ENCODE results near the gene HTR6. TPM values are rescaled to one million over a fixed set of nuclear protein-coding genes. Genes with fewer than 3 reads are reported as not detected.

Gene HTR6
- total RNA-seq, 1 donor from 2014 or later, result not detected

DNA sequence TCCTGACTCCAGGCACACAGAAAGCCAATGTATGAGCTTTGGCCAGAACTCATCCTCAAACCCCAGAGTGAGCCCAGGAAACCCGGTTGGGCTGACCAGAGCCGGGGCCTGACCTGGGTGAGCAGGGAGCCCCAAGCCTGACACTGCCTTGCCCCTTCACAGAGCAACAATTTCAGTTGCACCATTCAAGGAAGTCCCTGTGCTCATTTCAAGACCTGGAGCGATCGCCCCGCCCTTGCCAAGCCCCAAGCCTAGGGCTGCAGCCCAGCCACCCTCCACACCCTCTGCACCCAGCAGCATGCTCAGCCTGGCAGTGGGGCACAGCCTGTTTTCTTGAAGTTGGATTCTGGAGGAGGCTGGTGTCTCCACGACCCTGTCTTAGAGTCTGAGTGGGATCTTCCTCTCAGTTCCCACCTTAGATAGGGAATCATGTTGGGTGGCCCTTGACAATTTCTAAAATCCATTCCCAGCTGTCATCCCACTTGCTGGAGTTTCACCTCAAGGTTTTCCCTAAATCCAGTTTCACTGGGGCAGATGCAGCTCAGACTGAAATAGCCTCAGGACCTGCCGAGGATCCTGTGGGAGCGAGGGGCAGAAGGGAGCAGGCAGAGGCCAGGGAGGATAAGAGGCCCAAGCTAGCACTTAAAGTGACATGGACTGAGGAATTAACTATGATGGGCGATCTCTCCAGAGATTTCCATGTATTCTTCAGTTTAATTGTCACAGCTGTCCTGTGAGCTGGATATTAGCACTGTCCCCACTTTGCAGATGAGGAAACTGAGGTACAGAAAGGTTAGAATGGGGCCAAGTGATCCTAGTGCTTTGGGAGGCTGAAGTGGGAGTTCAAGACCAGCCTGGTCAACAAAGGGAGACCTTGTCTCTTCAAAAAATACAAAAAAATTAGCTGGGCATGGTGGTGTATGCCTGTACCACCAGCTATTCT, 18.0 kb upstream of the HTR6 start:
- H3K27ac Mint-ChIP-seq (ENCODE audit: unreplicated experiment), result no peak overlapping the region
- H3K4me3 Mint-ChIP-seq (ENCODE audit: unreplicated experiment), result peak overlapping the region; percentile 11
- H3K36me3 Mint-ChIP-seq (ENCODE audit: low read depth, unreplicated experiment), result no peaks in the 10 kb centered on the region
- H3K27me3 Mint-ChIP-seq (ENCODE audit: unreplicated experiment), result peaks cover 11% of the 10 kb centered on the region
- DNase-seq (ENCODE audit: low spot score), result no peak
- H3K9me3 Mint-ChIP-seq (ENCODE audit: unreplicated experiment), result no peaks in the 10 kb centered on the region
- TF ChIP-seq, protein P1, sequence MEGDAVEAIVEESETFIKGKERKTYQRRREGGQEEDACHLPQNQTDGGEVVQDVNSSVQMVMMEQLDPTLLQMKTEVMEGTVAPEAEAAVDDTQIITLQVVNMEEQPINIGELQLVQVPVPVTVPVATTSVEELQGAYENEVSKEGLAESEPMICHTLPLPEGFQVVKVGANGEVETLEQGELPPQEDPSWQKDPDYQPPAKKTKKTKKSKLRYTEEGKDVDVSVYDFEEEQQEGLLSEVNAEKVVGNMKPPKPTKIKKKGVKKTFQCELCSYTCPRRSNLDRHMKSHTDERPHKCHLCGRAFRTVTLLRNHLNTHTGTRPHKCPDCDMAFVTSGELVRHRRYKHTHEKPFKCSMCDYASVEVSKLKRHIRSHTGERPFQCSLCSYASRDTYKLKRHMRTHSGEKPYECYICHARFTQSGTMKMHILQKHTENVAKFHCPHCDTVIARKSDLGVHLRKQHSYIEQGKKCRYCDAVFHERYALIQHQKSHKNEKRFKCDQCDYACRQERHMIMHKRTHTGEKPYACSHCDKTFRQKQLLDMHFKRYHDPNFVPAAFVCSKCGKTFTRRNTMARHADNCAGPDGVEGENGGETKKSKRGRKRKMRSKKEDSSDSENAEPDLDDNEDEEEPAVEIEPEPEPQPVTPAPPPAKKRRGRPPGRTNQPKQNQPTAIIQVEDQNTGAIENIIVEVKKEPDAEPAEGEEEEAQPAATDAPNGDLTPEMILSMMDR (IDR thresholded peaks at IDR 0.05; ENCODE audit: unreplicated experiment), result no peak
- H3K4me1 Mint-ChIP-seq (ENCODE audit: unreplicated experiment), result peaks cover 14% of the 10 kb centered on the region

DNA sequence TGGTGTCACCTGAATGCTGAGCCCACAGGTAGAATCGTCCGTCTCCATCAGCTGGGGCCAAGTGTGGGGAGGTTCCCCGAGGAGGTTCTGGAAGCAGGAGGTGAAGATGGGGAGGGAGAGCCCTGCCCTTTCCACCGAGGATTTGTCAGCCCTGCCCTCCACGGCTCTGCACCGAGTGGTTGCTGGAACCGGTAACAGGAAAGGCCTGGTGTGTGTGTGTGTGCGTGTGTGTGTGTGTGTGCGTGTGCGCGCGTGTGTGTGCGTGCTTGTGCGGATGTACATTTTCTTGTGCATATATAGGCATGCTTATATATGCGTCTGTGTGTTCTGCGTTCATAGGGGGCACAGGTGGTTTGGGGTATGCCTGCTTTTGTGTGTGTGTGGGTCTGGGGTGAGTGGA, 17.0 kb upstream of the HTR6 start:
- Mint-ChIP-seq H3K36me3 (ENCODE audit: low read depth, unreplicated experiment) (no peaks in the 10 kb centered on the region), H3K27ac (ENCODE audit: unreplicated experiment) (no peak overlapping the region), H3K4me1 (ENCODE audit: unreplicated experiment) (peaks cover 14% of the 10 kb centered on the region), H3K9me3 (ENCODE audit: unreplicated experiment) (no peaks in the 10 kb centered on the region), H3K4me3 (ENCODE audit: unreplicated experiment) (no peak overlapping the region), H3K27me3 (ENCODE audit: unreplicated experiment) (peaks cover 9% of the 10 kb centered on the region)
- DNase-seq (ENCODE audit: low spot score), result no peak
- TF ChIP-seq, protein P1 (IDR thresholded peaks at IDR 0.05; ENCODE audit: unreplicated experiment), result no peak

DNA sequence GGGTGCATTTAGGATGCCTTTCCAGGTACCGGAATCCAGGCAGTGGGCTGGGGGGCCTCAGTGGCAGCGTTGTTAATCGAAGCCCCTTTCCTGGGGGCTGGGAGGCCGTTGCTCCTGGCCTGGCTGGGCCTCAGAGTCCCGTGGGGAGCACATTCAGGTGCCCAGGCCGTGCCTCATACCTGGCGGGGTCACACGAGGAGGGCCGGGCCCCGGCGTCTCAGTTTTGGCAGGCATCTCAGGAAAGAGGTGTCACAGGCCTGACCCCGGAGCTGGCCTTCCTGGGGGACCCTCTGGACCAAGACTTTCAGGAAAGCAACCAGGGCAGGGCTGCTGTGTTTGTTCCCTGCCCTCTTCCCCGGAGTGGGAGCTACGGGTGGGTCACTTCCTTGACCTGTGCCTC, 16.4 kb upstream of the HTR6 start:
- Mint-ChIP-seq H3K4me1 (ENCODE audit: unreplicated experiment) (peaks cover 10% of the 10 kb centered on the region), H3K9me3 (ENCODE audit: unreplicated experiment) (no peaks in the 10 kb centered on the region), H3K36me3 (ENCODE audit: low read depth, unreplicated experiment) (no peaks in the 10 kb centered on the region), H3K27ac (ENCODE audit: unreplicated experiment) (no peak overlapping the region), H3K4me3 (ENCODE audit: unreplicated experiment) (no peak overlapping the region), H3K27me3 (ENCODE audit: unreplicated experiment) (peaks cover 6% of the 10 kb centered on the region)
- DNase-seq (ENCODE audit: low spot score), result no peak
- TF ChIP-seq, protein P1 (IDR thresholded peaks at IDR 0.05; ENCODE audit: unreplicated experiment), result no peak

DNA sequence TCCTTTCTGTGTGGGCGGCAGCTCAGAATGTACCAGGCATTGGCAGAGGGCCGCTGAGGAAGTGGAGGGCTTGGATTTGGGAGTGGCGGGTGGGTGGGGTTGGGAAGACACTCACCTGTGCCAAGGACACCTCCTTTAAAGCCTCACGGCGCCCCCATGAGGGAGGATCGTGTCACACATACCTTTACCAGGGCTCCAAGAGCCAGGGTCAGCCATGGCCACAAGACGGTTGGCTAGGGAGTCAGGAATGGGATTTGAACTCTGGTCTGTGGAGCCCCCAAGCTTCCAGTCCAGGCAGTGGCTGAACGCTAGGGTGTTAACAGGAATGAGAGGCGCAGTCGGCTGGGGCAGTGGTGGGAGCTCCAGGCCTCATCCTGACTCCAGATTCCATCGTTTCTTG, 16.0 kb upstream of the HTR6 start:
- H3K36me3 Mint-ChIP-seq (ENCODE audit: low read depth, unreplicated experiment), result no peaks in the 10 kb centered on the region
- no peak for DNase-seq (ENCODE audit: low spot score)
- H3K27ac Mint-ChIP-seq (ENCODE audit: unreplicated experiment), result no peak overlapping the region
- H3K4me3 Mint-ChIP-seq (ENCODE audit: unreplicated experiment), result no peak overlapping the region
- H3K9me3 Mint-ChIP-seq (ENCODE audit: unreplicated experiment), result no peaks in the 10 kb centered on the region
- peaks cover 1% of the 10 kb centered on the region for H3K27me3 Mint-ChIP-seq (ENCODE audit: unreplicated experiment)
- TF ChIP-seq, protein P1 (IDR thresholded peaks at IDR 0.05; ENCODE audit: unreplicated experiment), result no peak
- peaks cover 7% of the 10 kb centered on the region for H3K4me1 Mint-ChIP-seq (ENCODE audit: unreplicated experiment)
